LNCaP clone FGC (cell line): ENCODE data around the gene LCN1.

ENCODE experiments used
- DNase-seq: peaks from one replicate; pipeline ENCODE4 v3.0.0-alpha.2; 2011; ENCODE audit warnings: low read depth
- H3K4me3 ChIP-seq: 2 replicates; pipeline ENCODE4 v1.5.1; 2011; ENCODE audit warnings: mild to moderate bottlenecking, low read depth, low read length, control low read depth
- TF ChIP-seq, protein P1 (sequence below): IDR thresholded peaks from 2 replicates; pipeline ENCODE4 v1.5.1; 2012; ENCODE audit warnings: mild to moderate bottlenecking; ENCODE audit not compliant: control insufficient read depth, insufficient read depth; ENCODE audit errors: extremely low read depth

The LCN1 gene

DNA sequence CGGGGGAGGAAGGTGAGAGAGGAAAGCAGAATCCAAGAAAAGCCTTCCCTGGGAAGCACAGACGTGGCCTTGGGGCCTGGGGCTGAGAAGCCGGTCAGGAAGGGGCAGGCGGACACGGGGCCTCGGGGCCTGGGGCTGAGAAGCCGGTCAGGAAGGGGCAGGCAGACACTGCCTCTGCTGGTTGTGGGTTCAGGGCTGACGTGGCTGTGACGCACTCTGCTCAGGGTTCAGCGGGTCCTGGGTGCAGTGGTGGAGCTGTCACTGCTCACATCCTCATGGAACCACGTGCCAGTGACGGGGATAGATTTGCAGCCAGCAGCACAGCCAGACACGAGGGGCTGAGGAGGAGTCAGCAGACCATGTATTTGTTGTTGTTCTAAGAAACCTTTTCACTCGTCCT is 53.1 kb downstream of the LCN1 start:
- TF ChIP-seq, protein P1, sequence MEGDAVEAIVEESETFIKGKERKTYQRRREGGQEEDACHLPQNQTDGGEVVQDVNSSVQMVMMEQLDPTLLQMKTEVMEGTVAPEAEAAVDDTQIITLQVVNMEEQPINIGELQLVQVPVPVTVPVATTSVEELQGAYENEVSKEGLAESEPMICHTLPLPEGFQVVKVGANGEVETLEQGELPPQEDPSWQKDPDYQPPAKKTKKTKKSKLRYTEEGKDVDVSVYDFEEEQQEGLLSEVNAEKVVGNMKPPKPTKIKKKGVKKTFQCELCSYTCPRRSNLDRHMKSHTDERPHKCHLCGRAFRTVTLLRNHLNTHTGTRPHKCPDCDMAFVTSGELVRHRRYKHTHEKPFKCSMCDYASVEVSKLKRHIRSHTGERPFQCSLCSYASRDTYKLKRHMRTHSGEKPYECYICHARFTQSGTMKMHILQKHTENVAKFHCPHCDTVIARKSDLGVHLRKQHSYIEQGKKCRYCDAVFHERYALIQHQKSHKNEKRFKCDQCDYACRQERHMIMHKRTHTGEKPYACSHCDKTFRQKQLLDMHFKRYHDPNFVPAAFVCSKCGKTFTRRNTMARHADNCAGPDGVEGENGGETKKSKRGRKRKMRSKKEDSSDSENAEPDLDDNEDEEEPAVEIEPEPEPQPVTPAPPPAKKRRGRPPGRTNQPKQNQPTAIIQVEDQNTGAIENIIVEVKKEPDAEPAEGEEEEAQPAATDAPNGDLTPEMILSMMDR = no peak
- DNase-seq = no peak
- H3K4me3 ChIP-seq = no peak overlapping the region

DNA sequence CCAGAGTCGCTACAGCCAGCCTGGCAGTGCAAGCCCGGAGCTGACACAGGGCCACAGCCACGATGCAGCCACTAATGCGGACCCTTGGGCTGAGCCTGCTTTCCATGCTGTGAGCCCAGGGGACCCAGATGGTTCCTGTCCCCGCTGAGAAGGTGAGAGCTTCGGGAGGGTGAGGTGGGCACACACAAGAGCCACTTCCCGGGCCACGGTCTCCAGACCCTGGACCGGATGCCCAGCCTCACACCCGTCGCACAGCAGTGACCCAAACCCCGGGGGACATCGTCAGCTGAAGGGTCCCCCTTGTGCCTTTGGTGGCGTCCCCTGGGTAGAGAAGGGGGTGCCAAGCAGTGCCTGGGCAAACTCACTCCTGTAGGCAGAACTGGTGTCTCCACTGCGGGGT is 53.7 kb downstream of the LCN1 start:
- TF ChIP-seq, protein P1 = no peak
- no peak overlapping the region for H3K4me3 ChIP-seq
- no peak for DNase-seq
